Mesodermal cell (in vitro differentiated cells): ENCODE results near the gene C22orf42.
"Not testable (repeated sequence)": the region's sequence is repeated elsewhere in the genome, so short reads cannot be mapped to it uniquely, and the experiment has no call there.

Experiments
- H3K27ac ChIP-seq: 2 replicates; pipeline ENCODE4 v1.7.0; 2013; ENCODE audit warnings: mild to moderate bottlenecking, low read depth, low read length, moderate library complexity; ENCODE audit not compliant: severe bottlenecking
- H3K36me3 ChIP-seq: 2 replicates; pipeline ENCODE4 v1.7.1; 2013; ENCODE audit warnings: mild to moderate bottlenecking, low read length, moderate library complexity; ENCODE audit not compliant: control insufficient read depth, insufficient read depth
- H3K4me1 ChIP-seq: one replicate; pipeline ENCODE4 v1.7.1; 2013; ENCODE audit warnings: mild to moderate bottlenecking, low read length; ENCODE audit not compliant: insufficient read depth, control insufficient read depth, poor library complexity, severe bottlenecking
- H3K4me3 ChIP-seq: 2 replicates; pipeline ENCODE4 v1.7.0; 2013; ENCODE audit warnings: low read length, control low read depth, mild to moderate bottlenecking; ENCODE audit not compliant: insufficient read depth, poor library complexity, severe bottlenecking; ENCODE audit errors: extremely low read depth
- H3K9me3 ChIP-seq: 2 replicates; pipeline ENCODE4 v1.7.1; 2013; ENCODE audit warnings: mild to moderate bottlenecking, low read length, moderate library complexity; ENCODE audit not compliant: control insufficient read depth
- WGBS, 2 experiments: methylation state at CpG; one replicate each; pipeline ENCODE4 v1.1.5; 2013; ENCODE audit warnings: missing lambda C conversion rate in 2 of 2; ENCODE audit not compliant: insufficient coverage in 2 of 2; 5-methylcytosine and 5-hydroxymethylcytosine counted together

C22orf42 gene

GRCh38 chr22:32181043-32181442 lies 21.9 kb upstream of the C22orf42 start:
- H3K9me3 ChIP-seq = peaks cover 3% of the 10 kb centered on the region
- no peaks in the 10 kb centered on the region for H3K36me3 ChIP-seq
- no peak overlapping the region for H3K27ac ChIP-seq
- H3K4me3 ChIP-seq = no peak overlapping the region
- WGBS, 2 experiments = 79 to 87% methylated on average over 5 of the region's 6 CpGs
- H3K4me1 ChIP-seq = no peaks in the 10 kb centered on the region

- H3K9me3 ChIP-seq = peaks cover 3% of the 10 kb centered on the region
- 89 to 95% methylated on average over 5 to 6 of the region's 8 CpGs for WGBS, 2 experiments
- no peak overlapping the region for H3K27ac ChIP-seq
Observed at GRCh38 chr22:32177221-32177765, 18.2 kb upstream of the C22orf42 start.

GRCh38 chr22:32175683-32176644 lies 16.9 kb upstream of the C22orf42 start:
- 7 to 10% methylated on average over 40 to 43 of the region's 73 CpGs for WGBS, 2 experiments
- H3K4me3 ChIP-seq = peak overlapping the region; percentile 16
- no peaks in the 10 kb centered on the region for H3K4me1 ChIP-seq

More at GRCh38 chr22:32177221-32177765, 18.2 kb upstream of the C22orf42 start:
- H3K36me3 ChIP-seq = no peaks in the 10 kb centered on the region
- no peak overlapping the region for H3K4me3 ChIP-seq
- no peaks in the 10 kb centered on the region for H3K4me1 ChIP-seq

GRCh38 chr22:32175115-32175514 lies 16.0 kb upstream of the C22orf42 start:
- 92 to 94% methylated on average over 10 to 11 of the region's 11 CpGs for WGBS, 2 experiments
- H3K36me3 ChIP-seq = no peaks in the 10 kb centered on the region
- peaks cover 3% of the 10 kb centered on the region for H3K9me3 ChIP-seq
- no peak overlapping the region for H3K4me3 ChIP-seq
- H3K4me1 ChIP-seq = no peaks in the 10 kb centered on the region
- H3K27ac ChIP-seq = no peak overlapping the region

More at GRCh38 chr22:32175683-32176644, 16.9 kb upstream of the C22orf42 start:
- peaks cover 3% of the 10 kb centered on the region for H3K9me3 ChIP-seq
- no peaks in the 10 kb centered on the region for H3K36me3 ChIP-seq
- H3K27ac ChIP-seq = no peak overlapping the region

- Histone ChIP-seq H3K4me1 (no peaks in the 10 kb centered on the region), H3K36me3 (no peaks in the 10 kb centered on the region), H3K27ac (no peak overlapping the region), H3K9me3 (no peaks in the 10 kb centered on the region), H3K4me3 (no peak overlapping the region)
- 88 to 97% methylated on average over 5 to 6 of the region's 6 CpGs for WGBS, 2 experiments
Observed at GRCh38 chr22:32165681-32166080, 6.6 kb upstream of the C22orf42 start.

GRCh38 chr22:32164075-32164860 lies 5.2 kb upstream of the C22orf42 start:
- Histone ChIP-seq H3K4me3 (no peak overlapping the region), H3K9me3 (no peaks in the 10 kb centered on the region), H3K4me1 (no peaks in the 10 kb centered on the region), H3K27ac (no peak overlapping the region), H3K36me3 (no peaks in the 10 kb centered on the region)
- WGBS, 2 experiments = 55% methylated on average over 5 of the region's 6 CpGs; no CpG with 5 or more reads in 1 of the 2 experiments

DNA sequence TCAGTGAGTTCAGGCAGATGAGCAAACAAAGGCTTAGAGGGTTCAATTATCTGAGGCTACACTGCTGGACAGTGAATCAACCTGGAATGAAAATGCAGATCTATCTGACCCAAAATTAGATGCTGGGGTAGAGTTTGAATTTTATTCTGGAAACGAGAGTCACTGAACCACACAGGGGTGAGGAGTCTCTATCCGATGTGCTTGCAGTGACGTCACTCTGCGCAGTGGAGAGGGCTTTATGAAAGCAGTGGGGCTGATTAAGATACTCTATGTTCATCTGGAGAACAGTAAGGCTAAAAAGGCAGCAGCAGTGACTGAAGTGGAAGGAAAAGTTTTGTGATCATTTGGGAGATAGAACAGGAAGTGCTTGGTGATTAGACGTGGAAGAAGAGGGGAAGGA lies 1.3 kb upstream of the C22orf42 start:
- H3K36me3 ChIP-seq, H3K4me3 ChIP-seq, H3K27ac ChIP-seq, H3K9me3 ChIP-seq, H3K4me1 ChIP-seq: not testable (repeated sequence)
- WGBS, 2 experiments = 70 to 93% methylated on average over 2 to 5 of the region's 5 CpGs

GRCh38 chr22:32157632-32158031 lies 1.5 kb downstream of the C22orf42 start:
- H3K36me3 ChIP-seq, H3K9me3 ChIP-seq: not testable (repeated sequence)
- WGBS, 2 experiments = 88% methylated on average over 1 of the region's 5 CpGs; no CpG with 5 or more reads in 1 of the 2 experiments

GRCh38 chr22:32154727-32155126 lies 4.4 kb downstream of the C22orf42 start:
- not testable (repeated sequence) for H3K36me3 ChIP-seq, H3K4me1 ChIP-seq, H3K27ac ChIP-seq, H3K4me3 ChIP-seq, H3K9me3 ChIP-seq
- 89% methylated on average over 3 of the region's 4 CpGs; no CpG with 5 or more reads in 1 of the 2 experiments for WGBS, 2 experiments

More at GRCh38 chr22:32157632-32158031, 1.5 kb downstream of the C22orf42 start:
- not testable (repeated sequence) for H3K4me3 ChIP-seq, H3K27ac ChIP-seq, H3K4me1 ChIP-seq

DNA sequence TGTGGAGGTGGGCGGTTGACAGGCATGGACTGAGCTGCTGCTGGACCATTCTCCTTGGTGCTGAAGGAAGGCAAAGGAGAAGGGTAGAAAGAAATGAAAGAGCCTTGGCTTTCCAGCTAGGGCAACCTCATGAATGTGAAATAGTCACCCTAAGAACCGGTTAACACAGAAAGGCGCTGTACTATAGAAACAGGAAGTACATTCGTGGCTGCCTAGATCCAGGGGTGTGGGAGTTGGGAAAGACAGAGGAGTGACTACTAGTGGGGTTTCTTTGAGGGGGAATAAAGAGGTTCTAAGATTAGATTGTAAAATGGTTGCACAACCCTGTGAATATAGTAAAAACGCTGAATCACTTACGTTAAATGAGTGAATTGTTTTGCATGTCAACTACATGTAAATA lies 7.5 kb downstream of the C22orf42 start:
- H3K4me3 ChIP-seq, H3K27ac ChIP-seq, H3K36me3 ChIP-seq, H3K4me1 ChIP-seq, H3K9me3 ChIP-seq: not testable (repeated sequence)
- 69 to 92% methylated on average over 3 to 4 of the region's 6 CpGs for WGBS, 2 experiments
